Skeletal muscle tissue (tissue), 4 donors: Measurements from ENCODE around the gene SGIP1. TPM values are rescaled to one million over a fixed set of nuclear protein-coding genes. Genes with fewer than 3 reads are reported as not detected.
A peak's percentile ranks its signal among the peaks of the same experiment; 100 is the strongest.
"Not testable (repeated sequence)": the region's sequence is repeated elsewhere in the genome, so short reads cannot be mapped to it uniquely, and the experiment has no call there.

Source experiments
- H3K27ac ChIP-seq: one replicate; pipeline ENCODE4 v1.7.0; 2013; ENCODE audit warnings: mild to moderate bottlenecking, low read depth, low read length, inconsistent platforms
- H3K27me3 ChIP-seq, 3 donors: one replicate each; pipeline ENCODE4 v1.7.0; 2013; ENCODE audit warnings: low read length in 3 of 3; ENCODE audit not compliant: control insufficient read depth in 3 of 3, insufficient read depth in 3 of 3
- H3K36me3 ChIP-seq, 3 donors: one replicate each; pipeline ENCODE4 v1.7.0; 2013; ENCODE audit warnings: low read length in 3 of 3; ENCODE audit not compliant: control insufficient read depth in 3 of 3, insufficient read depth in 3 of 3
- H3K4me1 ChIP-seq, 3 donors: one replicate each; pipeline ENCODE4 v1.7.0; 2013; ENCODE audit warnings: low read length in 3 of 3, mild to moderate bottlenecking in 3 of 3; ENCODE audit not compliant: control insufficient read depth in 3 of 3, insufficient read depth in 3 of 3
- H3K4me3 ChIP-seq, 3 donors: one replicate each; pipeline ENCODE4 v1.7.0; 2013; ENCODE audit warnings: low read length in 3 of 3
- H3K9ac ChIP-seq, 3 donors: one replicate each; pipeline ENCODE4 v1.7.0; 2013; ENCODE audit warnings: low read length in 3 of 3, mild to moderate bottlenecking in 3 of 3, moderate library complexity in 2 of 3, low read depth in 1 of 3
- H3K9me3 ChIP-seq, 3 donors: one replicate each; pipeline ENCODE4 v1.7.0; 2013; ENCODE audit warnings: low read length in 3 of 3; ENCODE audit not compliant: control insufficient read depth in 3 of 3
- total RNA-seq: library from RNA; depleted of rRNA; stranded (reverse); fragments of >200 nt; gene quantifications from one replicate; pipeline ENCODE4 v1.2.3, GENCODE V29; 2014
- donor health status: Osteomylitis.

The SGIP1 gene
- total RNA-seq, 1 donor from 2014 or later: 0.52 TPM

- Histone ChIP-seq H3K9ac (no peak overlapping the region), H3K4me1 (no peaks in the 10 kb centered on the region), H3K36me3 (no peaks in the 10 kb centered on the region), H3K27me3 (no peaks in the 10 kb centered on the region), H3K4me3 (no peak overlapping the region), H3K27ac (no peak overlapping the region), H3K9me3 (no peaks in the 10 kb centered on the region)
These were observed 244.3 kb downstream of the SGIP1 start for GRCh38 chr1:66778266-66778665.

- Histone ChIP-seq H3K9me3 (no peaks in the 10 kb centered on the region), H3K4me1 (no peaks in the 10 kb centered on the region), H3K27ac (no peak overlapping the region), H3K4me3 (peak overlapping the region in 1 of 3 donors; percentile 38), H3K27me3 (no peaks in the 10 kb centered on the region), H3K9ac (no peak overlapping the region), H3K36me3 (no peaks in the 10 kb centered on the region)
These were observed 245.0 kb downstream of the SGIP1 start for GRCh38 chr1:66778969-66779368.

- Histone ChIP-seq H3K4me1 (no peaks in the 10 kb centered on the region), H3K9ac (no peak overlapping the region), H3K4me3 (no peak overlapping the region), H3K9me3 (no peaks in the 10 kb centered on the region), H3K27me3 (no peaks in the 10 kb centered on the region), H3K27ac (no peak overlapping the region), H3K36me3 (no peaks in the 10 kb centered on the region)
These were observed 245.6 kb downstream of the SGIP1 start for GRCh38 chr1:66779475-66780078.

GRCh38 chr1:66785800-66786199 is 251.8 kb downstream of the SGIP1 start:
- H3K27ac ChIP-seq, H3K9ac ChIP-seq, H3K4me1 ChIP-seq, H3K27me3 ChIP-seq, H3K4me3 ChIP-seq, H3K36me3 ChIP-seq, H3K9me3 ChIP-seq: not testable (repeated sequence)

- H3K36me3 ChIP-seq: no peaks in the 10 kb centered on the region
- no peaks in the 10 kb centered on the region for H3K9me3 ChIP-seq
These were observed 253.7 kb downstream of the SGIP1 start for GRCh38 chr1:66787641-66788040.

GRCh38 chr1:66788231-66788939 is 254.4 kb downstream of the SGIP1 start:
- H3K9me3 ChIP-seq: no peaks in the 10 kb centered on the region

More at GRCh38 chr1:66787641-66788040, 253.7 kb downstream of the SGIP1 start:
- no peak overlapping the region for H3K4me3 ChIP-seq
- H3K4me1 ChIP-seq: no peaks in the 10 kb centered on the region
- H3K27me3 ChIP-seq: no peaks in the 10 kb centered on the region
- H3K9ac ChIP-seq: no peak overlapping the region
- no peak overlapping the region for H3K27ac ChIP-seq

GRCh38 chr1:66791621-66792610 is 258.0 kb downstream of the SGIP1 start:
- H3K4me1 ChIP-seq: no peaks in the 10 kb centered on the region
- no peak overlapping the region for H3K9ac ChIP-seq
- no peak overlapping the region for H3K4me3 ChIP-seq
- peaks cover 0 to 1% (median 0%) of the 10 kb centered on the region in 3 donors for H3K9me3 ChIP-seq
- H3K36me3 ChIP-seq: no peaks in the 10 kb centered on the region
- H3K27ac ChIP-seq: no peak overlapping the region
- H3K27me3 ChIP-seq: no peaks in the 10 kb centered on the region

More at GRCh38 chr1:66788231-66788939, 254.4 kb downstream of the SGIP1 start:
- Histone ChIP-seq H3K36me3 (no peaks in the 10 kb centered on the region), H3K4me3 (no peak overlapping the region), H3K4me1 (no peaks in the 10 kb centered on the region), H3K9ac (no peak overlapping the region), H3K27me3 (no peaks in the 10 kb centered on the region), H3K27ac (no peak overlapping the region)

- not testable (repeated sequence) for H3K9ac ChIP-seq, H3K36me3 ChIP-seq, H3K27me3 ChIP-seq, H3K4me1 ChIP-seq, H3K4me3 ChIP-seq, H3K9me3 ChIP-seq, H3K27ac ChIP-seq
These were observed 261.9 kb downstream of the SGIP1 start for GRCh38 chr1:66795839-66796238.
